HG02852 (cell line): ENCODE data around the gene DLX1.
"Not testable (repeated sequence)": the region's sequence is repeated elsewhere in the genome, so short reads cannot be mapped to it uniquely, and the experiment has no call there.

Source experiments
- ATAC-seq: cut with Tn5 transposase; IDR thresholded peaks from one replicate; pipeline ENCODE4 v1.9.1; 2021; ENCODE audit warnings: mild to moderate bottlenecking, moderate library complexity; ENCODE audit not compliant: unreplicated experiment

Gene DLX1

DNA sequence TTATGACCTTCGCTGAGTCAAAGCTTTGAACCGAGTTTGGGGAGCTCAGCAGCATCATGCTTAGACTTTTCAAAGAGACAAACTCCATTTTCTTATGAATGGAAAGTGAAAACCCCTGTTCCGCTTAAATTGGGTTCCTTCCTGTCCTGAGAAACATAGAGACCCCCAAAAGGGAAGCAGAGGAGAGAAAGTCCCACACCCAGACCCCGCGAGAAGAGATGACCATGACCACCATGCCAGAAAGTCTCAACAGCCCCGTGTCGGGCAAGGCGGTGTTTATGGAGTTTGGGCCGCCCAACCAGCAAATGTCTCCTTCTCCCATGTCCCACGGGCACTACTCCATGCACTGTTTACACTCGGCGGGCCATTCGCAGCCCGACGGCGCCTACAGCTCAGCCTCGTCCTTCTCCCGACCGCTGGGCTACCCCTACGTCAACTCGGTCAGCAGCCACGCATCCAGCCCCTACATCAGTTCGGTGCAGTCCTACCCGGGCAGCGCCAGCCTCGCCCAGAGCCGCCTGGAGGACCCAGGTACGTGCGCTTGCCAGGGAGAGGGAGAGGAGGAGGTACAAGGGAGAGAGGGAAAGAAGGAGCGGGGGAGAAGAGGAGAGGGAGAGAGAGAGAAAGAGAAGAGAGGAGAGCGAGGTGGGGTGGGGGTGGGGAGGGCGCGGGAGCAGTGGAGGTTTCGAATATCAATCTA is at the start of gene DLX1:
DLX1 (plus strand) TSS at position 48 of the 700 bp plus-strand sequence; CDS start at position 219, 171 bp downstream.
- no peak for ATAC-seq

- ATAC-seq, result no peak
Measured at GRCh38 chr2:172038121-172038520, 47.2 kb upstream of the DLX1 start.

DNA sequence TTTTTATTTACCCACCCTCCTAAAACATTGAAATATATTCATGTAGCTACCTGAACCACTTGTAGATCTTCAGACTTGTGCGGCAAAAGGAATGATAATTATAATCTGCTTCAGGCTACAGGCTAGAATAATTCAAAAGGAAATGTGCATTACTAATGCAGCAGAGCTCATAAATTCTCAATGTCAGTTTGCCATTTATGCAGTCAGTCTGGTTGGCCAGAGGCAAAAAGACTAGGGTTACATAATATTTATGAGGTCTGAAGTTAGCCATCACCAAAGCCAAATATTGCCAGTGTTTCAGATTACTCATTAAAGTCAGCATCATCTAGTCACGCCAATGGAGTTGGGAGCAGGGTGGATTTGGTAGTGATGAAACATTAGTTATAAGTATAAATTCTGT is 46.7 kb upstream of the DLX1 start:
- ATAC-seq, result no peak

GRCh38 chr2:172039011-172039704 is 46.1 kb upstream of the DLX1 start:
- no peak for ATAC-seq

GRCh38 chr2:172040311-172040710 is 45.0 kb upstream of the DLX1 start:
- no peak for ATAC-seq

GRCh38 chr2:172046080-172046678 is 39.1 kb upstream of the DLX1 start:
- no peak for ATAC-seq

GRCh38 chr2:172046866-172047565 is 38.3 kb upstream of the DLX1 start:
- no peak for ATAC-seq

GRCh38 chr2:172047566-172048507 is 37.5 kb upstream of the DLX1 start:
- ATAC-seq, result no peak

DNA sequence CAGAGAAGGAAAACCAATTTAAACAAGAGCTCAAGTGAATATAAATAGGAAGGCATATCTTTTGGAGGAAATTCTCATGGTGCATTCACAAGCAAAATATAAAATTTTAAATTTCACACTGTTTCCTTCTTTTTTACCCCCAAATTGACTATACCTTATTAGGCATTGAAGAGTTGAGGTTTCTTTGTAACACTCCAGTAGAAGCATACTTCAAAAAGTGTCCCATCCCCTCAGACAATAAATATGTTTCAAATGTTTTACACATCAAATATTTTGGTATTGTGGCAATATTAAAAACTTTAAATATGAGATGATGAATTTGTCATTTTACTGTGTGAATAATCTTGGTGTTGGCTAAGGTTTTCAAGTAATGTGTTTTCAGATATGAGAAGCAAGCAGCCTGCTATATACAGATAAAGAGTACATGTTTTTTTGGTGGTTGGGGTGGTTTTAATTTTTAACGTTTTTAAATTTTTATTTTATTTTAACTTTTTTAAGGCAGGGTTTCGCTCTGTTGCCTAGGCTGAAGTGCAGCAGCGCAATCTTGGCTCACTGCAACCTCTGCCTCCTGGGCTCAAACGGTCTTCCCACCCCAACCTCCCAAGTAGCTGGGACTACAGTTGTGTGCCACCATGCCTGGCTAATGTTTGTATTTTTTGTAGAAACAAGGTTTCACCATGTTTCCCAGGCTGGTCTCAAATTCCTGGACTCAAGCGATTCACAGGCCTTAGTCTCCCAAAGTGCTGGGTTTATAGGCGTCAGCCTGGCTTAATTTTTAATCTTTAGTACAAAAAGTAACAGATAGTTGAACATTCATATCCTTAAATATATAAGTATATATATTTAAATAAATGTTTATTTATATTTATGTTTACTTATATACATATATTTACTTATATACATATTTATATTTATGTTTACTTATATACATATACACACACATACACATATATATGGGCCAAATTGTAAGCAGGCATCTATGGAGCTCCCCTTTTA is 36.5 kb upstream of the DLX1 start:
- ATAC-seq, result no peak

GRCh38 chr2:172049567-172050120 is 35.7 kb upstream of the DLX1 start:
- ATAC-seq, result no peak

DNA sequence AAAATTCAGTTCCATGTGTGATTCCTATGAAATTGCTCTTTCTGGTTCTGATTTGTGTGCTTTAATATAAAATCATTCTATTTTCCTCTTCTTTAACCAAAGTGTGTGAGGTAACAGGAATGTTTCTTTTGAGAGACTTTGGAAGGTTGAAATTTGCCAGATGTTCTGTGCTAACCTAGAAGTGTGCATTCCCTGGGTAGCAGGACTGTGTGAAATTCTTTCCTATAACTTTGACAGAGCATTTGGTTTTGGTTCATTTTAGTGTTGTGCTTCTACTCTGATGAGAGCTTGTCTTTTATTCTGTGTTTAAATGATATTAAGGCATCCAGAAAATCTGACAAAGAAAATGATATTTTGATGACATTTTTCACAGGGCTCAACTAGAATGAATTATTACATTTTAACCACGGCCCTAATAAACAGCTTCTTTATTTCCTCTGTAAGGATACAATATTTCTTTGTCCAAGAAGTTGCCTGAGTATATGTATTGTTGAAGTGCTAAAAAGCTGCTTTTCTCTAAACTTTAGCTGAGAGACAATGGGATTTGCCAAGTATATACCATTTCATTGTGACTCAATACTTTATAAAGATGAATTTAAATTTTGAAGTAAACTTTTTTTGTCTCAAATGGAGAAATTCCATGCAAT is 34.7 kb upstream of the DLX1 start:
- ATAC-seq, result no peak

DNA sequence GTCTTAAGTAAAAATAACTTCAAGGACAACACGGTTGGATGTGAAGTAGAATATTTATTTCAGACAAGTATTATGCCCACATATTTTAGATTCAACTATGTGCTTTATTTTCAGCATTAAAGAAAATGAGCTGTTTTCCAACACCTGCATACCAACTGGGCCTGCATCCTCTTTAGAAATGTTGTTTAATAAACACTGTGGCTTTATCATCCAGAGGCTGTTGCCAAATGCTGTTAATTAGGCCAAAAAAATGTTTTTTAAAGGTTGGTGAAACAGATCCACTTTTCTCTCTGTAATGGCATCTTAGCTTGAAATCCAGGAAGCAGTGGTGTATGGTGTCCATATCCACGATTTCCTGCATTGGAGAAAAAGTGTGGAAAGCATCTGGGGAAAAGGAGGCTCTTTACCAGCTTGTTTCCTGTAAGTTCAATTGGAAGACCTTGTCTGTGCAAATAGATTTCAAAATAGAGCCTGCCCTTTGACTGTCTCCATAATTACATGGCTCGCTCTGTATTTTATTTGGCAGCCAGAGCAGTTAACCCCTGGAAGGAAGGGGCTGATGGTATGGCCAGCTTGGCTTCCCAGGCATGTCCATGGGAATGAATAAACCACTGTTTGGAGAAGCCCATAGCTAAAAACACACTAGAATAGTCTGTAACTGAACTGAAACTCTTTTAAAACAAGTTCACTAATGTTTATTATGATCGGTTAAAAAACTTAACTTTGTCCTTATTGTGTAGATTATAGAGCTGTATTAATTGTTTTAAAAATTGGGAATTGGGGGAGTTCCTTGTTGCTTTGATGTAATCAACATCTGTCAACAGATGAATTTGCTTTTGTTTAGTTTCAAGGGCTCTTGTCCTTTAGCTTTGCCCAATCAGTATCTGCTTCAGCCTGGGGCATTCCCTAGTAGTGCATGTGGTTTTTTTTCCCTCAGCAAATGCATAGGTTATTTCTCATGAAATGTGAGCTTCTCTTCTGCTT is 33.0 kb upstream of the DLX1 start:
- no peak for ATAC-seq

DNA sequence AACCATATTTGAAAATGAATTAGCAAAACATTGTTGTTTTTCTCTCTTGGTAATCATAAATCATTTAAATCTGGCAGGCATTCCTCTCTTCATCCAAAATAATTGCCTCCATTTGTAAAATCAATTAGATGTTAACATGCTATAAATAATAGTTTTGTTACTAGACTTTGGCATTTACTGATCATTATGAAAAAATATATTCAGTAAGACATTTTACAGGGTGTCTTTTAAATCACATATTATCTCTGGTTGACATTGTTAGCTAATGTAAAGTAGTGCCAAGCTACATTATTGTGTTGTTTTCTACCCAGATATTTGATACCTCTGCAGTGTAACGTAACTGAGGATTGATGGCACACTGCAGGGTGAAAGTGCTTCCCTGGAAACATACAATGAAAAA is 31.8 kb upstream of the DLX1 start:
- no peak for ATAC-seq

GRCh38 chr2:172056293-172056692 is 29.0 kb upstream of the DLX1 start:
- no peak for ATAC-seq

DNA sequence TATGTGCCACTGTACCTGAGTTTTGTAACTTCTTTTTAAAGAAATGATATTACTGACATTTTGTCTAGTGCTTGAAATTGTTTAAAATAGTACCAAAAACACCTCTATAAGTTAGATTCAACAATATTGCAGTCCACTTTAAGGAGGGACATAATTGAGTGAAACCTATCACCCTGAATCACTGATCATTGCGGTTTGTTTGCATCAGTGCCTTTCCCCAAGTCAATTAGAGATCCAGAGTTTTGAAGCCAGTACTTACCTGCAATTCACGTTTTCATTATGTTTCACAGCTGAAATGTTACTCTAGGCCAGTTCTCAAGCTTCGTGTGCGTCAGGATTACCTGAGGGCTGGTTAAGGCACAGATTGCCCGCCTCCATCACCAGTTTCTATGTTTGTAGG is 26.6 kb upstream of the DLX1 start:
- no peak for ATAC-seq

- not testable (repeated sequence) for ATAC-seq
Measured at GRCh38 chr2:172060118-172060517, 25.2 kb upstream of the DLX1 start.

GRCh38 chr2:172062402-172063004 is 22.8 kb upstream of the DLX1 start:
- no peak for ATAC-seq
